ENCODE results near the gene ST3GAL3. TPM values are rescaled to one million over a fixed set of nuclear protein-coding genes. Genes with fewer than 3 reads are reported as not detected.

ST3GAL3 gene
- total RNA-seq, 1 experiment from 2014 or later = 26.8 TPM

DNA sequence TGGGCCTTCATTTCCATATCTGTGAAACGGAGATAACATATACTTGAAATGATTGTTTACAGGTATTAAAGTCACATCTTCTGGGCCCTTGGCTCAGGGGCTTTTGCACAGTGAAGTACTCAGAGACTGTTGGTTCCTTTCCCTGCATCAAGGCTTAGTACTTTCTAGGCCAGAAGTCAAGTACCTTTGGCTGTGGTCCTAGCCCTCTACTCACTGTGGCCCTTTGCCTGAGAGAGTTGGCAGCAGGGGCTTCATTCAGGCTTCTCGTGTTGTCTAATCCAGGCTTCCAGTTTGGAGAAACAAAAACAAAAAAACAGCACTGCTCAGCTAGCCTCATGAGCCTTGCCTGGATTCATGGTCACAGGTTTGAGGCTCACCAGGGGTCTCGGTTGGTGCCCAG lies 254.4 kb downstream of the ST3GAL3 start:
- intact Hi-C loops (cut with micrococcal nuclease; ENCODE audit: unreplicated experiment) = no loop called here

DNA sequence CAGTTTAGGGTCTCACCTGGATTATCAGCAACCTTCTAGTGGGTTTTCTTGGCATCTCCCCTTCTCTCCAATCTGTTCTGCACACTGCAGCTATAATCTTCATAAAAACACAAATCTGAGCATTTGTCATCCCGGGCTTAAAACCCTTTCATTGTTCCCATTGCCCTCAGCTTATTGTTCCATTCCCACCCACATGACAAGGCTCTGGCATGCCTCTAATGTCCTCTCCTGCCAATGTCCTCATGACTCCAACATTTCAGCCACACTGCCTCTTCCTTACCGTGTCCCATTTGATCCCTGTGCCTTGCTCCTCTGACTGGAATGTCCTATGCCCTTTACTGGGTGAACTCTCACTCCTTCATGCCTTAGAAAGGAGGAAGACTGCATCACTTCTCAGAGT lies 255.0 kb downstream of the ST3GAL3 start:
- no peaks in the 10 kb centered on the region for H3K4me1 ChIP-seq (ENCODE audit: insufficient read depth, low read length, poor library complexity, severe bottlenecking)
- BruUV-seq (replicated peaks) = no TSS peak
- H3K27ac ChIP-seq (ENCODE audit: low read depth, low read length, poor library complexity, severe bottlenecking) = no peak overlapping the region
- ChIA-PET POLR2A (ENCODE audit: low non-redundant PET) (no interaction called here), CTCF (no interaction called here)
- intact Hi-C loops (cut with micrococcal nuclease; ENCODE audit: unreplicated experiment) = no loop called here
- peaks cover 11% of the 10 kb centered on the region for H3K36me3 ChIP-seq (ENCODE audit: insufficient read depth, low read length, poor library complexity, severe bottlenecking)
- no peaks in the 10 kb centered on the region for H3K27me3 ChIP-seq (replicated peaks; ENCODE audit: insufficient read depth, low read depth, low read length, poor library complexity)
- DNase-seq (ENCODE audit: low spot score) = no peak
- H3K9me3 ChIP-seq (ENCODE audit: low read depth, low read length, poor library complexity, severe bottlenecking) = no peaks in the 10 kb centered on the region
- H3K4me3 ChIP-seq (ENCODE audit: low read depth, low read length, poor library complexity, severe bottlenecking) = no peak overlapping the region
- TF ChIP-seq, protein P1, sequence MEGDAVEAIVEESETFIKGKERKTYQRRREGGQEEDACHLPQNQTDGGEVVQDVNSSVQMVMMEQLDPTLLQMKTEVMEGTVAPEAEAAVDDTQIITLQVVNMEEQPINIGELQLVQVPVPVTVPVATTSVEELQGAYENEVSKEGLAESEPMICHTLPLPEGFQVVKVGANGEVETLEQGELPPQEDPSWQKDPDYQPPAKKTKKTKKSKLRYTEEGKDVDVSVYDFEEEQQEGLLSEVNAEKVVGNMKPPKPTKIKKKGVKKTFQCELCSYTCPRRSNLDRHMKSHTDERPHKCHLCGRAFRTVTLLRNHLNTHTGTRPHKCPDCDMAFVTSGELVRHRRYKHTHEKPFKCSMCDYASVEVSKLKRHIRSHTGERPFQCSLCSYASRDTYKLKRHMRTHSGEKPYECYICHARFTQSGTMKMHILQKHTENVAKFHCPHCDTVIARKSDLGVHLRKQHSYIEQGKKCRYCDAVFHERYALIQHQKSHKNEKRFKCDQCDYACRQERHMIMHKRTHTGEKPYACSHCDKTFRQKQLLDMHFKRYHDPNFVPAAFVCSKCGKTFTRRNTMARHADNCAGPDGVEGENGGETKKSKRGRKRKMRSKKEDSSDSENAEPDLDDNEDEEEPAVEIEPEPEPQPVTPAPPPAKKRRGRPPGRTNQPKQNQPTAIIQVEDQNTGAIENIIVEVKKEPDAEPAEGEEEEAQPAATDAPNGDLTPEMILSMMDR (conservative IDR thresholded peaks at IDR 0.05; ENCODE audit: low read depth, low read length) = no peak
- TF ChIP-seq EZH2 (IDR thresholded peaks at IDR 0.05; ENCODE audit: borderline replicate concordance, low read depth, low read length, poor library complexity, severe bottlenecking) = no peak

More for the DNA sequence above, 254.4 kb downstream of the ST3GAL3 start:
- H3K27me3 ChIP-seq (replicated peaks; ENCODE audit: insufficient read depth, low read depth, low read length, poor library complexity) = no peaks in the 10 kb centered on the region
- CTCF ChIA-PET = no interaction called here
- H3K9me3 ChIP-seq (ENCODE audit: low read depth, low read length, poor library complexity, severe bottlenecking) = no peaks in the 10 kb centered on the region
- BruUV-seq (replicated peaks) = no TSS peak
- TF ChIP-seq, protein P1 (conservative IDR thresholded peaks at IDR 0.05; ENCODE audit: low read depth, low read length) = no peak
- TF ChIP-seq EZH2 (IDR thresholded peaks at IDR 0.05; ENCODE audit: borderline replicate concordance, low read depth, low read length, poor library complexity, severe bottlenecking) = no peak
- H3K27ac ChIP-seq (ENCODE audit: low read depth, low read length, poor library complexity, severe bottlenecking) = no peak overlapping the region
- H3K36me3 ChIP-seq (ENCODE audit: insufficient read depth, low read length, poor library complexity, severe bottlenecking) = peaks cover 11% of the 10 kb centered on the region
- POLR2A ChIA-PET (ENCODE audit: low non-redundant PET) = no interaction called here
- H3K4me1 ChIP-seq (ENCODE audit: insufficient read depth, low read length, poor library complexity, severe bottlenecking) = no peaks in the 10 kb centered on the region
- no peak overlapping the region for H3K4me3 ChIP-seq (ENCODE audit: low read depth, low read length, poor library complexity, severe bottlenecking)
- DNase-seq (ENCODE audit: low spot score) = no peak

DNA sequence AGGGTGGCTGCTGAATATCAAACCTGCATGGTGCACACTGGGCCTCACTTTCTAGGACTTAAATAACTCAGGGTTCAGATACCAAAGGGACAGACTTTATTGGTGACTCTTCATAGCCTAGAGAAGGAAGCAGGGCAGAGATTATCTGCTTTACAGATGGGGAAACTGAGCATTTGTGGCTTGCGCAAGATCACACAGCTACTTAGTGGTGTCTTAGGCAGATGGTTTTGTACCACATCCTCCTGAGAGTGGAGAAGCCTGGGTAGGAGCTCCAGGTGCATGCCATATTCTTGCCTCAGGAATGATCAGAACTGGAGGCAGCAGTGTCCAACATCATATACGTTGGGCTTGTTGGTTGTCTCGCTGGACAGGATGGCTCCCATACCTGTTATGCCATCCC lies 255.7 kb downstream of the ST3GAL3 start:
- no peaks in the 10 kb centered on the region for H3K27me3 ChIP-seq (replicated peaks; ENCODE audit: insufficient read depth, low read depth, low read length, poor library complexity)
- CTCF ChIA-PET = no interaction called here
- intact Hi-C loops (cut with micrococcal nuclease; ENCODE audit: unreplicated experiment) = no loop called here
- peaks cover 7% of the 10 kb centered on the region for H3K36me3 ChIP-seq (ENCODE audit: insufficient read depth, low read length, poor library complexity, severe bottlenecking)
- H3K9me3 ChIP-seq (ENCODE audit: low read depth, low read length, poor library complexity, severe bottlenecking) = no peaks in the 10 kb centered on the region
- no peak for DNase-seq (ENCODE audit: low spot score)
- no peak for TF ChIP-seq EZH2 (IDR thresholded peaks at IDR 0.05; ENCODE audit: borderline replicate concordance, low read depth, low read length, poor library complexity, severe bottlenecking)
- TF ChIP-seq, protein P1 (conservative IDR thresholded peaks at IDR 0.05; ENCODE audit: low read depth, low read length) = no peak
- no peak overlapping the region for H3K4me3 ChIP-seq (ENCODE audit: low read depth, low read length, poor library complexity, severe bottlenecking)
- H3K4me1 ChIP-seq (ENCODE audit: insufficient read depth, low read length, poor library complexity, severe bottlenecking) = no peaks in the 10 kb centered on the region
- no peak overlapping the region for H3K27ac ChIP-seq (ENCODE audit: low read depth, low read length, poor library complexity, severe bottlenecking)
- POLR2A ChIA-PET (ENCODE audit: low non-redundant PET) = no interaction called here
- BruUV-seq (replicated peaks) = no TSS peak

Measured in A673 (cell line).